ENCODE data around the gene ECD.

The ECD gene

DNA sequence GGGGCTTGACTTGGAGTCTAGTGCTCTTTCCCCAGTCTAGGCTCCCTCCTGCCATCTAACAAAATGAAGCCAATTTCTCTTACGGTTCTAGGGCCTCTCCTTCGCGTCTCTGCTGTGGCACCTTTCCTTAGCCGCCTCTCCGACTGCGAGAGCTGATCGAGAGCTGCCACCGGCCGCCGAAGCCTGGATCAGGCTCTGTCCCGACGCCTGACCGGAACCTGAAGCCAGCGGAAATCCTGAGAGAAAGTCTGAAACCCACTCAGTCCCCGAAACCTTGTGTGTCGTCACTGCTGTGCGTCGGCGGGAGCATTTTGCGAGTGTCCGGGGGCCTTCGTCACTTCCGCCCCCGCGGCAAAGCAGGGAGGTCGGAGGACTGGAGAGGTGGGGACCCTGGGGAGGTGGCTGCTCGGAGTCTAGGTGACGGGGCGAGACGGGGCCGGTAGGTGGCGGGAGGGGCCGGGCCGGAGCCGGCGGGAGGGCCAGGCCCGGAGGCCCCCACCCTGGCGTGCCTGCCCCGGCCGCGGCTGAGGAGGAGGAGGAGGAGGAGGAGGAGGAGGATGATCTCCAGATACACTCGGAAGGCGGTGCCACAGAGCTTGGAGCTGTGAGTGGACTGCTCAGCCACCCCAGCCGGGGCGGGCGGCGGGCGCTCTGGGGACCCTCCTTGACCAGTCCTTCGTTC, at the start of gene ECD, which contains the start of gene FAM149B1:
TSS of gene ECD (minus strand) at position 226 of the 682 bp plus-strand sequence. CDS start 4,071 bp downstream, outside the sequence.
TSS of gene FAM149B1 (plus strand) at position 337 of the 682 bp plus-strand sequence. CDS start at position 558, 221 bp downstream.
- peak; percentile 58 for DNase-seq

GRCh38 chr10:73215749-73216148, 47.9 kb upstream of the ECD start:
- no peak for DNase-seq

DNA sequence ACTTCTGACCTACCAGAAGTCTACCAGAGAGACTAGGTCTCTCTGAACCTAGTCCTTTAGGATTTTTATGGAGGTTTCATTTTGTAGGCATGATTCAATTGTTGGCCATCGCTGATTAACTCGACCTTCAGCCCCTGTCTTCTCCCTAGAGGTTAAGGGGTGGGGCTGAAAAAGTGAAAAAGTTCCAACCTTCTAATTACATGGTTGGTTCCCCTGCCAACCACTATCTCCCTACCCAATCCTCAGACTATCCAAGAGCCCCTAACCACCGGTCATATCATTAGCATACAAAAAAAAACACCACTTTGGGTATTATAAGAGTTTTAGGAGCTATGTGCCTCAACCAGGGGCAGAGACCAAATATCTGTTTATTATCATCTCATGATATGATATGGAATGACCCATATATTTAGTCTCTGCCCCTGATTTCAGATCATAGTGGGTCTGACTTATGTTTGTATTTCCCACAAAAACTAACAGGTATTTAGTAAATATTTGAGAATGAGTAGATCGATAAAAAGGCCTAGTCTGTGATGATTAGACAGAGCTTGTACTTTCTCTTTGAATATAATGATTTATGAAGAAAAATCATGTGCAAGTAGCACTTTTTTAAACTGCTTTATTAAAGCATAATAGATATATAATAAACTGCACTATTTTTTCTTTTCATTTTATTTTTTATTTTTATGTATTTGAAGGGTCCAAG, 43.5 kb upstream of the ECD start:
- DNase-seq = no peak

GRCh38 chr10:73210395-73211105, 42.7 kb upstream of the ECD start:
- no peak for DNase-seq

DNA sequence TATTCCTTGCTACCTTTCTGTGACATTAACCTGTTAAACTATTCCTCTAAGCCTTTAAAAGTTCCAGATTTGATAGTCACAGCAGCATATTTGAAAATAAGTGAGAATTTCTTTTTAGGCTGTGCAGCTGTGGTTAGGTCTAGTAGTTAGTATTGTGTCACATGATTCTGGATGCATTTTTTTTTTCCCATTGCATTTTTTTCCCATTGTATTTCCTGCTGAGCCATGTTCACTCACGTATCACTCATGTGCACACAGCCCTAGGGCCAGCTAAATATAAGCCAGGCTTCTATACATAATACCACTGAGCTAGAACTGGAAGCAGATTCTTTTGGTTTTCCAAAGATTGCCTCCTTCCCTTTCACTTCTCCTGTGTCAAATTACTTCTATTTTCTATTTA, 41.9 kb upstream of the ECD start:
- DNase-seq = no peak

DNA sequence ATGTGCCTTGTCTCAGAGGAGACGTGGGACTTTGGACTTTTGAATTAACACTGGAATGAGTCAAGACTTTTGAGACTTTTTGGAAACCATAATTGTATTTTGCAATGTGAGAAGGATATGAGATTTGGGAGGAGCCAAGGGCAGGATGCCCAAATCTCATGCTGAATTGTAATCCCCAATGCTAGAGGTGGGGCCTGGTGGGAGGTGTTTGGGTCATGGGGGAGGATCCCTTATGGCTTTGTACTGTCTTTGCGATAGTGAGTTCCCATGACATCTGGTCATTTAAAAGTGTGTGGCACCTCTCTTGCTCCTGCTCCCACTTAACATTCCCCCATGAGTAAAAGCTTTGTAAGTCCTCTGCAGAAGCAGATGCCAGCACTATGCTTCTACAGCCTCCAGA, 40.1 kb upstream of the ECD start:
- DNase-seq = no peak

DNA sequence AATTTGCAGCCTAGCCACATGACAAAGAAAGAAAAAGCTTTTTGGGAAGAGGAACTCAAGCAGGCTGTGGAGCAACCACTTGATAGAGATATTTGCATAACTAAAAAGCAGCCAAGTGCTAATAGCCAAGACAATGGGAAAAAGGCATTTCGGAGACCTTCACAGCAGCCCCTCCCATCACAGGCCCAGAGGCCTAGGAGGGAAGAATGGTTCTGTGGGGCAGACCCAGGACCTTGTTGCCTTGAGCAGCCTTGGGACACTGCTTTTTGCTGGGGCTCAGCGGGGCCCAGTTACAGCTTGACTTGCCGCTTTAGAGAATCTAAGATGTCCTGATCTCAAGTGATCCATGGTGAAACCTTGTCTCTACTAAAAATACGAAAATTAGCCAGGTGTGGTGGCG, 38.6 kb upstream of the ECD start:
- no peak for DNase-seq

- no peak for DNase-seq
These were observed 38.1 kb upstream of the ECD start for GRCh38 chr10:73205890-73206289.

- DNase-seq = no peak
These were observed 37.3 kb upstream of the ECD start for GRCh38 chr10:73205081-73205480.

- no peak for DNase-seq
These were observed 22.4 kb upstream of the ECD start for GRCh38 chr10:73190188-73190587.

- no peak for DNase-seq
These were observed 18.5 kb upstream of the ECD start for GRCh38 chr10:73186266-73186665.

- no peak for DNase-seq
These were observed 16.0 kb upstream of the ECD start for GRCh38 chr10:73183667-73184281.

DNA sequence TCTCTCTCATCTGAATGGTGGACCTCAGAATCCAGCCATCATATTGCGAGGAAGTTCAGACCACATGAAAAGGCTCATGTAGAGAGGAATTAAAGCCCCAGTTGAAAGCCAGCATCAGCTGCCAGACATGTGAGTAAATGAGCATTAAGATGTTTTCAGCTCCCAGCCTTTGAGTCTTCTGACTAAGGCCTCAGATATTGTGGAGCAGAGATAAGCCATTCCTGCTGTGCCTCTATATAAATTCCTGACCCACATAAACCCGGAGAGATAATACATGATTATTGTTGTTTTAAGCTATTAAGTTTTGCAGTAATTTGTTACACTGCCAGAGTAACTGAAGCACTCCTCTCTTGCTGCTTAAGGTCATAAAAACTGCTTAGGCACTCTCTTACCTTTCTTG, 14.8 kb upstream of the ECD start:
- DNase-seq = no peak

GRCh38 chr10:73174148-73174925, 6.5 kb upstream of the ECD start:
- DNase-seq = no peak

GRCh38 chr10:73172867-73173266, 5.1 kb upstream of the ECD start:
- no peak for DNase-seq

GRCh38 chr10:73169320-73169719, 1.5 kb upstream of the ECD start:
- no peak for DNase-seq

- DNase-seq = no peak
These were observed 626 bp upstream of the ECD start for GRCh38 chr10:73168465-73168803.

DNA sequence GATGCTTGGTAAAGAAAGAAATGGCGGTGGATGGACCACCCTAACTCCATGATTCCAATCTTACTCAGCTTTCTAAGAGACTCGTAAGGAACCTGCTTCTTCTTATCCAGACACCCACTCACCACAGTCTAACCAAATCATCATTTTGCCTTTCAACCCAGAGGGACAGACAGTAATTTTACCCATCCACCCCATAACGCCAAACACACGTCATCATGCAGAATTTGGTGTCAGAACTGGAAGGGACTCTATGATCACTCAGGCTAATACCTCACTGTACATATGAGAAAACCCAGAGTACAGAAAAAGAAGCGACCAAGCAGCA, 388 bp downstream of the ECD start:
- DNase-seq = no peak

- no peak for DNase-seq
These were observed 836 bp downstream of the ECD start for GRCh38 chr10:73166972-73167371.

DNA sequence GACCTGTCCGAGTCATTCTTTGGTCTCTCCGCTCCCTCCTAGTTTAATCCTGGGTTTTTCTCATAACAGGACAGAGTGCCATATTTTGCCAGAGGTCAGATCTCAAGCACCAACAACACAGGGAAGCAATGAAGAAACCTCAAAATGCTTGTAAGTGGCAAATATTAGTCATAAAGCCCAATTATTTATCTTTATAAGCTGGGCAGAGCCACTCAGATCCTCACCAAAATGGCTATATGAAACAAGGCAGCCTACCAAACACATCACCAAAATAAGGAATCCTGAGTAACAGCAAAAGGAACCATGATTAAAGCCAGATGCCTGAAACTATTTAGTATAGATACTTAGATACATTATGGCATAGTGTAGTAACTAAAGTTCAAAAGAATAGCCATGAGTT, 4.7 kb downstream of the ECD start:
- no peak for DNase-seq

DNA sequence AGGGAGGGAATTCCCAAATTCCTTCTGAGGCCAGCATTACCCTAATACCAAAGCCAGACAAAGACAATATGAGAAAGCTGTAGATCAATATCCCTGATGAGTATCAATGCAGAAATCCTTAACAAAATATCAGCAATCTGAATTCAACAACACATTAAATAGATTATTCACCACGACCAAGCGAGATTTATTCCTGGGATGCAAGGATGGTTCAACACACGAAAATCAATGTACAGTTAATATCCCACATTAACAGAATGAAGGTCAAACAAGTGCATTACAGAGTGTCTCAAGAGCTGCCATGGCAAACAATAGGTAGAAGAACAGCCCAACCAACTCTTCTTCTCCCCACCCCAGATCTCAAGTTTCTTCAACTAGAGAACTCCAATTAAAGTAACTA, 6.1 kb downstream of the ECD start:
- DNase-seq = no peak

DNA sequence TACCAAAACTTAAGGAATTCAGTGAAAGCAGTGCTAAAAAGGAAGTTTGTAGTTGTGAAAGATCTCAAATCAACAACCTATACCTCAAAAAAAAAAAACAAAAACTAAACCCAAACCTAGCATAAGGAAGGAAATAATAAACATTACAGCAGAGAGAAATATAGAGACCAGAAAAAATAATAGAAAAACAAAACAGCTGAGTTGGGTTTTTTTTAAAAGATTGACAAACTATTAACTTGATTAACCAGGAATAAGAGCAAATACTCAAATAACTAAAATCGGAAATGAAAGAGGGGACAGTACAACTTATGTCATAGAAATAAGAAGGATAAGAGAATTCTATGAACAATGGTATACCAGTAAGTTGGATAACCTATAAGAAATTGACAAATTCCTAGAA, 6.7 kb downstream of the ECD start:
- no peak for DNase-seq

GRCh38 chr10:73159038-73159648, 8.7 kb downstream of the ECD start:
- peak; percentile 5 for DNase-seq

All from NCI-H748 treated with DMSO at 0.1 percent for 48 hours (cell line).